Vagina (tissue), 2 donors: ENCODE data around the gene NDOR1. TPM values are rescaled to one million over a fixed set of nuclear protein-coding genes. Genes with fewer than 3 reads are reported as not detected.

Experiments
- DNase-seq, 2 donors: peaks; one replicate each; pipeline ENCODE4 v3.0.0-alpha.2; 2017; ENCODE audit errors: extremely low spot score in 2 of 2
- H3K27ac ChIP-seq: fragments of 200-600 bp; sonication (generic); one replicate; pipeline ENCODE4 v1.5.1; 2019
- H3K27me3 ChIP-seq: fragments of 200-600 bp; sonication (generic); one replicate; pipeline ENCODE4 v1.5.1; 2019
- H3K36me3 ChIP-seq, 2 donors: fragments of 200-600 bp; sonication (generic); one replicate each; pipeline ENCODE4 v1.5.1; 2017 to 2019
- H3K4me1 ChIP-seq: fragments of 200-600 bp; sonication (generic); one replicate; pipeline ENCODE4 v1.5.1; 2019
- H3K4me3 ChIP-seq, 2 donors: fragments of 200-600 bp; sonication (generic); 1 replicate in 1 of 2; 2 replicates in 1 of 2; pipeline ENCODE4 v1.5.1; 2016 to 2019
- H3K9me3 ChIP-seq: fragments of 200-600 bp; sonication (generic); one replicate; pipeline ENCODE4 v1.5.1; 2019
- CTCF ChIP-seq, 3 experiments: fragments of 450-650 bp in 2 of 3; fragments of 200-600 bp in 1 of 3; sonication (generic) in 1 of 3; IDR thresholded peaks; one replicate each; pipeline ENCODE4 v1.5.1; 2017 to 2019; ENCODE audit warnings: antibody characterized with exemption in 3 of 3, mild to moderate bottlenecking in 2 of 3, moderate library complexity in 2 of 3
- POLR2A ChIP-seq, 2 donors: fragments of 450-650 bp; IDR thresholded peaks; one replicate each; pipeline ENCODE4 v1.6.1; 2017; ENCODE audit warnings: antibody characterized with exemption in 2 of 2, mild to moderate bottlenecking in 2 of 2, moderate library complexity in 2 of 2
- POLR2AphosphoS5 ChIP-seq, 2 donors: sonication (generic); formaldehyde crosslinking; IDR thresholded peaks; one replicate each; pipeline ENCODE4 v1.9.0; 2017; ENCODE audit warnings: antibody characterized with exemption in 2 of 2, mild to moderate bottlenecking in 2 of 2, low read depth in 1 of 2; ENCODE audit not compliant: insufficient read depth in 1 of 2
- intact Hi-C: fragments of 100-400 bp; cut with DNase I; formaldehyde crosslinking; loops from one replicate; pipeline ENCODE4 v1.15.1; 2023
- total RNA-seq: library from RNA; depleted of rRNA; stranded (reverse); fragments of >200 nt; gene quantifications from one replicate; pipeline ENCODE4 v1.2.3, GENCODE V29; 2016

Gene NDOR1
- total RNA-seq, 1 donor from 2014 or later = 12.0 TPM

GRCh38 chr9:137252555-137253506, 47.3 kb downstream of the NDOR1 start:
- no peaks in the 10 kb centered on the region for H3K9me3 ChIP-seq
- peaks cover 0 to 3% of the 10 kb centered on the region in 2 donors for H3K36me3 ChIP-seq
- no peak overlapping the region for H3K27ac ChIP-seq
- TF ChIP-seq CTCF (IDR thresholded peaks at IDR 0.05) (no peak), POLR2A (IDR thresholded peaks at IDR 0.05) (no peak), POLR2AphosphoS5 (IDR thresholded peaks at IDR 0.05; ENCODE audit: insufficient read depth in 1 of 2, low read depth in 1 of 2) (no peak)
- no peak for DNase-seq
- intact Hi-C loops = no loop called here
- peaks cover 27% of the 10 kb centered on the region for H3K4me1 ChIP-seq
- H3K27me3 ChIP-seq = no peaks in the 10 kb centered on the region
- H3K4me3 ChIP-seq = no peak overlapping the region

GRCh38 chr9:137253717-137254623, 48.5 kb downstream of the NDOR1 start:
- peaks cover 27% of the 10 kb centered on the region for H3K4me1 ChIP-seq
- H3K9me3 ChIP-seq = no peaks in the 10 kb centered on the region
- intact Hi-C loops = no loop called here

GRCh38 chr9:137254624-137255447, 49.3 kb downstream of the NDOR1 start, which contains the start of gene NELFB:
Gene NELFB (plus strand): TSS chr9:137255327.
- Histone ChIP-seq H3K9me3 (no peaks in the 10 kb centered on the region), H3K27ac (peak within 1 kb of the TSS; percentile 52), H3K4me1 (peaks cover 27% of the 10 kb centered on the region), H3K36me3 (peaks cover 0 to 19% of the 10 kb centered on the region in 2 donors), H3K27me3 (no peaks in the 10 kb centered on the region), H3K4me3 (peak within 1 kb of the TSS; percentile 78 to 88)
- TF ChIP-seq POLR2A (IDR thresholded peaks at IDR 0.05) (peak in 1 of 2 donors; percentile 36), CTCF (IDR thresholded peaks at IDR 0.05) (no peak), POLR2AphosphoS5 (IDR thresholded peaks at IDR 0.05; ENCODE audit: insufficient read depth in 1 of 2, low read depth in 1 of 2) (peak in 1 of 2 donors; percentile 82)
- intact Hi-C loops = no loop called here
- DNase-seq = no peak

More at GRCh38 chr9:137253717-137254623, 48.5 kb downstream of the NDOR1 start:
- peaks cover 0 to 14% of the 10 kb centered on the region in 2 donors for H3K36me3 ChIP-seq
- H3K27me3 ChIP-seq = no peaks in the 10 kb centered on the region
- no peak for DNase-seq
- H3K4me3 ChIP-seq = peak overlapping the region; percentile 78 to 88
- H3K27ac ChIP-seq = peak overlapping the region; percentile 25
- TF ChIP-seq CTCF (IDR thresholded peaks at IDR 0.05) (no peak), POLR2AphosphoS5 (IDR thresholded peaks at IDR 0.05; ENCODE audit: insufficient read depth in 1 of 2, low read depth in 1 of 2) (no peak), POLR2A (IDR thresholded peaks at IDR 0.05) (no peak)

GRCh38 chr9:137255448-137256114, 50.1 kb downstream of the NDOR1 start:
- H3K4me1 ChIP-seq = peaks cover 27% of the 10 kb centered on the region
- H3K4me3 ChIP-seq = peak overlapping the region; percentile 78 to 88
- no peak for DNase-seq
- TF ChIP-seq POLR2A (IDR thresholded peaks at IDR 0.05) (peak in 1 of 2 donors; percentile 0), CTCF (IDR thresholded peaks at IDR 0.05) (no peak)
- intact Hi-C loops = no loop called here
- peaks cover 0 to 19% of the 10 kb centered on the region in 2 donors for H3K36me3 ChIP-seq
- H3K27me3 ChIP-seq = no peaks in the 10 kb centered on the region
- H3K27ac ChIP-seq = peak overlapping the region; percentile 52
- no peaks in the 10 kb centered on the region for H3K9me3 ChIP-seq
